Fibroblast of peridontal ligament (primary cell): Measurements from ENCODE around the gene EFHC2.
"Not testable (repeated sequence)": the region's sequence is repeated elsewhere in the genome, so short reads cannot be mapped to it uniquely, and the experiment has no call there.

Experiments used
- DNase-seq: peaks from one replicate; pipeline ENCODE4 v3.0.0-alpha.2; 2010; ENCODE audit errors: extremely low read depth

EFHC2 gene

GRCh38 chrX:44291468-44292092 lies 51.9 kb downstream of the EFHC2 start:
- DNase-seq = no peak

GRCh38 chrX:44290718-44291117 lies 52.8 kb downstream of the EFHC2 start:
- no peak for DNase-seq

GRCh38 chrX:44282753-44283152 lies 60.7 kb downstream of the EFHC2 start:
- DNase-seq = no peak

- DNase-seq = no peak
These were observed 63.4 kb downstream of the EFHC2 start for GRCh38 chrX:44280116-44280515.

- DNase-seq = no peak
These were observed 69.4 kb downstream of the EFHC2 start for GRCh38 chrX:44274096-44274495.

GRCh38 chrX:44267861-44268260 lies 75.6 kb downstream of the EFHC2 start:
- no peak for DNase-seq

- no peak for DNase-seq
These were observed 76.4 kb downstream of the EFHC2 start for GRCh38 chrX:44267116-44267515.

- no peak for DNase-seq
These were observed 77.9 kb downstream of the EFHC2 start for GRCh38 chrX:44265559-44265958.

GRCh38 chrX:44264936-44265335 lies 78.5 kb downstream of the EFHC2 start:
- DNase-seq = no peak

- peak; percentile 22 for DNase-seq
These were observed 82.2 kb downstream of the EFHC2 start for GRCh38 chrX:44261286-44261685.

GRCh38 chrX:44260609-44261008 lies 82.9 kb downstream of the EFHC2 start:
- no peak for DNase-seq

- DNase-seq = not testable (repeated sequence)
These were observed 87.7 kb downstream of the EFHC2 start for GRCh38 chrX:44255742-44256141.

- DNase-seq = no peak
These were observed 89.9 kb downstream of the EFHC2 start for GRCh38 chrX:44253575-44253942.

- DNase-seq = peak; percentile 41
These were observed 90.5 kb downstream of the EFHC2 start for GRCh38 chrX:44252688-44253574.

- no peak for DNase-seq
These were observed 96.0 kb downstream of the EFHC2 start for GRCh38 chrX:44247468-44247867.

- no peak for DNase-seq
These were observed 96.6 kb downstream of the EFHC2 start for GRCh38 chrX:44246826-44247225.

- DNase-seq = no peak
These were observed 97.7 kb downstream of the EFHC2 start for GRCh38 chrX:44245733-44246132.

GRCh38 chrX:44244008-44244407 lies 99.5 kb downstream of the EFHC2 start:
- DNase-seq = peak; percentile 69

- DNase-seq = no peak
These were observed 101.9 kb downstream of the EFHC2 start for GRCh38 chrX:44241546-44241945.

GRCh38 chrX:44240036-44240435 lies 103.4 kb downstream of the EFHC2 start:
- no peak for DNase-seq

- DNase-seq = no peak
These were observed 104.4 kb downstream of the EFHC2 start for GRCh38 chrX:44239036-44239435.

- DNase-seq = no peak
These were observed 107.9 kb downstream of the EFHC2 start for GRCh38 chrX:44235534-44235933.

GRCh38 chrX:44234541-44234940 lies 108.9 kb downstream of the EFHC2 start:
- DNase-seq = no peak
